Hepatocyte (in vitro differentiated cells): Measurements from ENCODE around the gene CALHM1. TPM values are rescaled to one million over a fixed set of nuclear protein-coding genes. Genes with fewer than 3 reads are reported as not detected.
"Not testable (repeated sequence)": the region's sequence is repeated elsewhere in the genome, so short reads cannot be mapped to it uniquely, and the experiment has no call there.

ENCODE experiments used
- DNase-seq: peaks from one replicate; pipeline ENCODE4 v3.0.0-alpha.2; 2016; ENCODE audit warnings: low spot score
- H2AFZ ChIP-seq: fragments of 200-600 bp; sonication (generic); 2 replicates; pipeline ENCODE4 v1.6.0; 2016; ENCODE audit warnings: antibody characterized with exemption, mild to moderate bottlenecking
- H3K27ac ChIP-seq: fragments of 200-600 bp; sonication (generic); 2 replicates; pipeline ENCODE4 v1.5.1; 2016; ENCODE audit warnings: mild to moderate bottlenecking
- H3K27me3 ChIP-seq: fragments of 200-600 bp; sonication (generic); 2 replicates; pipeline ENCODE4 v1.6.1; 2016
- H3K36me3 ChIP-seq: fragments of 200-600 bp; sonication (generic); replicated peaks from 2 replicates; pipeline ENCODE4 v1.5.1; 2016; ENCODE audit warnings: low read depth; ENCODE audit not compliant: insufficient read depth
- H3K4me1 ChIP-seq: fragments of 200-600 bp; sonication (generic); 2 replicates; pipeline ENCODE4 v1.5.1; 2016; ENCODE audit warnings: mild to moderate bottlenecking, moderate library complexity; ENCODE audit not compliant: insufficient read depth
- H3K4me2 ChIP-seq: fragments of 200-600 bp; sonication (generic); 2 replicates; pipeline ENCODE4 v1.6.0; 2016
- H3K4me3 ChIP-seq: fragments of 200-600 bp; sonication (generic); 2 replicates; pipeline ENCODE4 v1.5.1; 2016; ENCODE audit warnings: mild to moderate bottlenecking
- H3K79me2 ChIP-seq: fragments of 200-600 bp; sonication (generic); 2 replicates; pipeline ENCODE4 v1.6.0; 2017; ENCODE audit warnings: mild to moderate bottlenecking
- H3K9me2 ChIP-seq: fragments of 200-600 bp; sonication (generic); replicated peaks from 2 replicates; pipeline ENCODE4 v1.6.0; 2017; ENCODE audit warnings: mild to moderate bottlenecking; ENCODE audit not compliant: insufficient read depth
- H3K9me3 ChIP-seq: fragments of 200-600 bp; sonication (generic); 2 replicates; pipeline ENCODE4 v1.5.1; 2016; ENCODE audit warnings: low read depth, mild to moderate bottlenecking
- H4K20me1 ChIP-seq: fragments of 200-600 bp; sonication (generic); 2 replicates; pipeline ENCODE4 v1.6.0; 2016; ENCODE audit warnings: mild to moderate bottlenecking; ENCODE audit not compliant: insufficient read depth, poor library complexity, severe bottlenecking
- CTCF ChIP-seq: fragments of 200-600 bp; sonication (generic); IDR thresholded peaks from 2 replicates; pipeline ENCODE4 v1.5.1; 2016; ENCODE audit warnings: antibody characterized with exemption, mild to moderate bottlenecking; ENCODE audit not compliant: poor library complexity
- EZH2 ChIP-seq: fragments of 200-600 bp; sonication (generic); IDR thresholded peaks from 2 replicates; pipeline ENCODE4 v1.6.1; 2016; ENCODE audit warnings: antibody characterized with exemption, mild to moderate bottlenecking, borderline replicate concordance
- EZH2phosphoT487 ChIP-seq: fragments of 200-600 bp; sonication (generic); IDR thresholded peaks from one replicate; pipeline ENCODE4 v1.6.1; 2018; ENCODE audit warnings: antibody characterized with exemption, mild to moderate bottlenecking, low read depth, moderate library complexity; ENCODE audit not compliant: unreplicated experiment, severe bottlenecking
- WGBS: methylation state at CpG from one replicate; pipeline ENCODE4 v1.1.6; 2016; ENCODE audit warnings: low lambda C conversion rate; ENCODE audit errors: missing lambda C conversion rate; 5-methylcytosine and 5-hydroxymethylcytosine counted together
- polyA plus RNA-seq: library from polyadenylated mRNA; unstranded; fragments of >200 nt; fragmentation: Nextera tagmentation; extraction: Ambion mirVana; gene quantifications from 2 replicates; pipeline ENCODE4 v1.2.1, GENCODE V29; 2016
- total RNA-seq: library from RNA; depleted of rRNA; stranded (reverse); fragments of >200 nt; gene quantifications from 2 replicates; pipeline ENCODE4 v1.2.3, GENCODE V29; 2014

The CALHM1 gene
- total and polyA plus RNA-seq, 2 experiments from 2014 or later, result 0.11 TPM; not detected in 1

- no peak for DNase-seq
- no peak overlapping the region for H3K4me3 ChIP-seq
- H3K4me2 ChIP-seq, result no peak overlapping the region
- no peak overlapping the region for H3K27ac ChIP-seq
- WGBS, result 100% methylated on average over 1 of the region's 1 CpG
- H3K27me3 ChIP-seq, result peaks cover 17% of the 10 kb centered on the region
- H2AFZ ChIP-seq, result no peak overlapping the region
- no peaks in the 10 kb centered on the region for H3K79me2 ChIP-seq
- peaks cover 21% of the 10 kb centered on the region for H3K4me1 ChIP-seq
- TF ChIP-seq EZH2phosphoT487 (no peak), EZH2 (no peak), CTCF (no peak)
- no peaks in the 10 kb centered on the region for H4K20me1 ChIP-seq
- H3K9me2 ChIP-seq, result no peaks in the 10 kb centered on the region
- H3K36me3 ChIP-seq, result no peaks in the 10 kb centered on the region
- H3K9me3 ChIP-seq, result no peaks in the 10 kb centered on the region
Measured at GRCh38 chr10:103490986-103491314, 32.2 kb upstream of the CALHM1 start.

GRCh38 chr10:103487410-103487708 lies 28.7 kb upstream of the CALHM1 start:
- Histone ChIP-seq H3K4me1 (peaks cover 11% of the 10 kb centered on the region), H3K4me2 (no peak overlapping the region), H2AFZ (no peak overlapping the region), H3K79me2 (no peaks in the 10 kb centered on the region), H4K20me1 (no peaks in the 10 kb centered on the region), H3K9me3 (no peaks in the 10 kb centered on the region), H3K27ac (no peak overlapping the region), H3K36me3 (no peaks in the 10 kb centered on the region), H3K9me2 (no peaks in the 10 kb centered on the region), H3K27me3 (no peaks in the 10 kb centered on the region), H3K4me3 (no peak overlapping the region)
- TF ChIP-seq EZH2 (no peak), EZH2phosphoT487 (no peak), CTCF (no peak)
- WGBS, result 81% methylated on average over 2 of the region's 2 CpGs
- no peak for DNase-seq

DNA sequence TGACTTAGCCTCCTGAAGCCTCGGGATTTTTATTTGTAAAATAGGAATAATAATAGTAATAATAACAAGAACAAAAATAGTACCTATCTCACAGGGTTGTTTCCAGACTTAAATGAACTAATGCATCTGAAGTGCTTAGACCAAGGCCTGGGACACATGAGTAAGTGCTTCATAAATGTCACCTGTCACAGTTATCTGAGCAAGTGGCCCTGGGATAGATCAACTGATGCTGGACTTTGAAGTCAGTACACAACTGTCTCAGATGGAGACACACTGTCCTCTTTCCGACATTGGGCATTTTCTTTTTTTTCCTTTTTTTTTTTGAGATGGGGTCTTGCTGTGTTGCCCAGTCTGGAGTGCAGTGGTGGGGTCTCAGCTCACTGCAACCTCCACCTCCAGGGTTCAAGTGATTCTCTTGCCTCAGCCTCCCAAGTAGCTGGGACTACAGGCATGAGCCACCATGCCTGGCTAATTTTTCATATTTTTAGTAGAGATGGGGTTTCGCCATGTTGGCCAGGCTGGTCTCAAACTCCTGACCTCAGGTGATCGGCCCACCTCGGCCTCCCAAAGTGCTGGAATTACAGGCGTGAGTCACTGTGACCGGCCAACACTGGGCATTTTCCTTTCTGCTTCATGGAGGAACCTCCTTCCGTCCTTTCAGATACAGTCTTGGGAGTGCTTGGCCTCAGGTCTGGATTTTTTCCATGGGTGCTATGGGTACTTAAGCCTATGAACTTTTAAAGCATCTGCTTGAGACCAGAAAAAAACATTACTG lies 28.1 kb upstream of the CALHM1 start:
- not testable (repeated sequence) for H3K9me2 ChIP-seq, DNase-seq, H3K36me3 ChIP-seq, H3K4me1 ChIP-seq, H3K27ac ChIP-seq, H3K9me3 ChIP-seq, H3K4me3 ChIP-seq, H3K79me2 ChIP-seq, H4K20me1 ChIP-seq, H3K4me2 ChIP-seq, H2AFZ ChIP-seq, H3K27me3 ChIP-seq
- WGBS, result 91% methylated on average over 8 of the region's 8 CpGs

DNA sequence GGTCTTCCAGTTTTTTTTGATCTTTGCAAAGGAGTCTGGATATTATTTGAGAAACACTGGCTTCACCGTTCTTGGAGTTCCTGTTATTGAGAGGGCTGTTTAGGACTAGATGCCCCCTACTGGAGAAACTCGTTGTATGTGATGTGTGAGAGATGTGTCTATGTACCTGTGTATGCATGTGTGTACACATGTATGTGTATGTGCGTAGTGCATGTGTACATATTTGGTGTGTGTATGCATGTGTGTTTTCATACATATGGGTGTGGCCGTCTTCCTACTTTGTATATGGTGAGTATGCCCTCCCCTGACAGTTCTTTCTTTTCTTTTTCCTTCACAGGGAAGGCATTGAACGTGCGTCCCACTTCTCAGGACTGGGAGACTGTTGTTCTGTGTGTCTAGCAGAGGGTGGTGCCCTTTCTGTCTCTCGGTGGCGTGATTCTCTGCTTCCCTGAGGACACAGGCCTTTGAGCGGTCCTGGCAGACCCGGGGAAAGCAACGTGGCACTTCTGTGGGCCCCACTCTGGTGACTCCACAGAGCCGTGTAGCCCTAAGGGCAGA lies 23.4 kb upstream of the CALHM1 start:
- Histone ChIP-seq H3K27ac (no peak overlapping the region), H3K9me2 (no peaks in the 10 kb centered on the region), H3K4me1 (no peaks in the 10 kb centered on the region), H3K36me3 (no peaks in the 10 kb centered on the region), H3K4me2 (no peak overlapping the region), H4K20me1 (no peaks in the 10 kb centered on the region), H3K4me3 (no peak overlapping the region), H2AFZ (no peak overlapping the region), H3K9me3 (no peaks in the 10 kb centered on the region), H3K27me3 (no peaks in the 10 kb centered on the region), H3K79me2 (no peaks in the 10 kb centered on the region)
- peak; percentile 74 for DNase-seq
- TF ChIP-seq EZH2phosphoT487, result no peak
- peak; percentile 49 for TF ChIP-seq CTCF
- TF ChIP-seq EZH2, result no peak
- WGBS, result 64% methylated on average over 12 of the region's 12 CpGs
